ENCODE results near the gene C19orf47.

DNA sequence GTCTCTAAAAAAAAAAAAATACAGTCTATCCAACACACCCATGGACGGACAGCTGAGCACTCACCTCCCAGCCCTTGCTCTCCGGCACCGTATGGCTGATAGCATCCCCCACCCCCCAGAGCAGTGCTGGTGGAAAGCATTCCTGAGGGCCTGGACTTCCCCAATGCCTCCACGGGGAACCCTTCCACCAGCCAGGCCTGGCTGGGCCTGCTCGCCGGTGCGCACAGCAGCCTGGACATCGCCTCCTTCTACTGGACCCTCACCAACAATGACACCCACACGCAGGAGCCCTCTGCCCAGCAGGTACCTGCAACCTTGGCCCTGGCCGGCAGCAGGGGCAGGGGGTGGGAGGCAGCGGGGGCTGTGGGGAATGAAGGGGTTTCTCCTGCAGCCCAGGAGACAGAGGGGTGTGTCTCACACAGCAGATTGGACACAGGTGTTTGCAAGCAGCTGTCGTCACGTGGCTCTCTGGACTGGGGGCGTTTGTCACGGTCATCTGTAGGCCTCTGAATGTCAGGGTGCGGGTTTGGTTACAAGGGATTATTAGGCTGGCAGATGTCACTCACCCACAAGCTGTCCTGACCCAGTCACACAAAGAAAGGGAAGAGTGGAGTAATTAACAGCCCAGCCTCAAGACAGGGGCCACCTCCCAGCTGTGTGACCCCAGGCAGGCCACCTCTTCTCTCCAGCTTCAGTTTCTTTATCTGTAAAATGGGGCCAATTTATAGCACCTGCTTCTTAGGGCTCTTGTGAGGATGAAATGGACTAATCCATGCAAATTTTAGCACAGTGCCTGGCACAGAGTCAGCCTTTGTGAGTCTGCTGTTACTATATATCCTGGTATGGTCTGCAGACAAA lies 19.6 kb upstream of the C19orf47 start:
- TF ChIP-seq, protein P1, sequence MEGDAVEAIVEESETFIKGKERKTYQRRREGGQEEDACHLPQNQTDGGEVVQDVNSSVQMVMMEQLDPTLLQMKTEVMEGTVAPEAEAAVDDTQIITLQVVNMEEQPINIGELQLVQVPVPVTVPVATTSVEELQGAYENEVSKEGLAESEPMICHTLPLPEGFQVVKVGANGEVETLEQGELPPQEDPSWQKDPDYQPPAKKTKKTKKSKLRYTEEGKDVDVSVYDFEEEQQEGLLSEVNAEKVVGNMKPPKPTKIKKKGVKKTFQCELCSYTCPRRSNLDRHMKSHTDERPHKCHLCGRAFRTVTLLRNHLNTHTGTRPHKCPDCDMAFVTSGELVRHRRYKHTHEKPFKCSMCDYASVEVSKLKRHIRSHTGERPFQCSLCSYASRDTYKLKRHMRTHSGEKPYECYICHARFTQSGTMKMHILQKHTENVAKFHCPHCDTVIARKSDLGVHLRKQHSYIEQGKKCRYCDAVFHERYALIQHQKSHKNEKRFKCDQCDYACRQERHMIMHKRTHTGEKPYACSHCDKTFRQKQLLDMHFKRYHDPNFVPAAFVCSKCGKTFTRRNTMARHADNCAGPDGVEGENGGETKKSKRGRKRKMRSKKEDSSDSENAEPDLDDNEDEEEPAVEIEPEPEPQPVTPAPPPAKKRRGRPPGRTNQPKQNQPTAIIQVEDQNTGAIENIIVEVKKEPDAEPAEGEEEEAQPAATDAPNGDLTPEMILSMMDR (IDR thresholded peaks at IDR 0.05; ENCODE audit: insufficient read depth, low read length, poor library complexity, severe bottlenecking): no peak
- no peak for TF ChIP-seq EZH2phosphoT487 (conservative IDR thresholded peaks at IDR 0.05; ENCODE audit: low read length)

Measured in SU-DHL-6 (cell line).